Stimulated activated naive CD8-positive, alpha-beta T cell treated with anti-CD3 and anti-CD28 coated beads, Interleukin-15, Interleukin-2, amounts not matched to agents 100 U/mL and 50 U/mL, for 24 hours (primary cell): ENCODE data around the gene TTL.
"Not testable (repeated sequence)": the region's sequence is repeated elsewhere in the genome, so short reads cannot be mapped to it uniquely, and the experiment has no call there.

Experiments
- ATAC-seq: fragments of 150-1000 bp; cut with Tn5 transposase; one replicate; pipeline ENCODE4 v1.10.0; 2021
- DNase-seq: peaks from one replicate; pipeline ENCODE4 v3.0.0; 2021

Gene TTL

DNA sequence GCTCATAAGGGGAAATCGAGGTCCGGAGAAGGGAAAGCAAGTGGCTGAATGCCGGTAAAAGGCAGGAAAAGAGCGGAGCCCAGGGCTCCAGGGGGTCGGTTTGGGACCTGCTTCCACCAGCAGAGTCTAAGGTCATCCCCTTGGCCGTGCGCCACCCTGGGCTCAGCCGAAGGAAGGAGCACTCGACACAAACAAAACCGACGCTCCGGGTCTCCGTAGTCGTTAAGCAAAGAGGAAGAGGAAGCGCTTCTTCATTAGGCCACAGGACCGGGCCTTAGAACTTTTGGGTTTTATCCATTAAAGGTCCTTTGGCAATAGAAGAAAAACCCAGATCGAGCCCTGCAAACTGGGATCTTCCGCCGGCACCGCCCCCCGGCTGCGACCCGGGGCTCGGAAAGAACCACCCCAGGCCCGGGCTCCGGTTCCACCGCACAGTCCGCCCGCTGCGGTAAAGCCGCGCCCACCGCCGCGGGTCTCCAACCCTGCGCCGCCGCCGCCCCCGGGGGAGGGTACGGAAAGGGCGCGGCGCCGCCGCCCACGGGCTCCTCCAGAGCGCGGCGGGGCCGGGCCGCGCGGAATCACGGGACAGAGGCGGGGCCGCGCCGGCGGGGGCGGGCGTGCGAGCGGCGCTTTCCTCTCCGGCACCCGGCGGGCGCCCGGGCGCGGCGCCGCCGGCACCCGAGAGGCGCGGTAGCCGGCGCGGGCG lies at the start of gene TTL:
Gene TTL, plus strand, starts transcription at position 629 of the 706 bp plus-strand sequence. CDS start 189 bp downstream, outside the sequence.
- ATAC-seq (peak; percentile 77), DNase-seq (peak; percentile 84)

DNA sequence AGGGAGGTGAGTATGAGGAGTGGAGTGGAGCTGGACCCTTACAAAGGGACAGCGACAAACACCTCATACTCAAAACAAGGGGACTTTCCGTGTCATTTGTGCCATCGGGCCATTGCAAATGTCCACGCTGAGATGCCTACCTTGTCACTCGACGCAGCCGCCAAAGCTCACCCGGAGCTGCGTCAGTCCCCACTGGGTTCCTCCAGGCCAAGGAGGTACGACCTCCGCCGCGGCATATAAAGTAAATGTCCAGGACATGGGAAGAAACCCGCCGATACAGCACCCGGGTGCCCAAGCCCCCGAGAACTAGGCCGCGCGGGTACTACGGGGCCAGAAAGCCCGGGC lies 49.6 kb upstream of the TTL start:
- not testable (repeated sequence) for ATAC-seq, DNase-seq

DNA sequence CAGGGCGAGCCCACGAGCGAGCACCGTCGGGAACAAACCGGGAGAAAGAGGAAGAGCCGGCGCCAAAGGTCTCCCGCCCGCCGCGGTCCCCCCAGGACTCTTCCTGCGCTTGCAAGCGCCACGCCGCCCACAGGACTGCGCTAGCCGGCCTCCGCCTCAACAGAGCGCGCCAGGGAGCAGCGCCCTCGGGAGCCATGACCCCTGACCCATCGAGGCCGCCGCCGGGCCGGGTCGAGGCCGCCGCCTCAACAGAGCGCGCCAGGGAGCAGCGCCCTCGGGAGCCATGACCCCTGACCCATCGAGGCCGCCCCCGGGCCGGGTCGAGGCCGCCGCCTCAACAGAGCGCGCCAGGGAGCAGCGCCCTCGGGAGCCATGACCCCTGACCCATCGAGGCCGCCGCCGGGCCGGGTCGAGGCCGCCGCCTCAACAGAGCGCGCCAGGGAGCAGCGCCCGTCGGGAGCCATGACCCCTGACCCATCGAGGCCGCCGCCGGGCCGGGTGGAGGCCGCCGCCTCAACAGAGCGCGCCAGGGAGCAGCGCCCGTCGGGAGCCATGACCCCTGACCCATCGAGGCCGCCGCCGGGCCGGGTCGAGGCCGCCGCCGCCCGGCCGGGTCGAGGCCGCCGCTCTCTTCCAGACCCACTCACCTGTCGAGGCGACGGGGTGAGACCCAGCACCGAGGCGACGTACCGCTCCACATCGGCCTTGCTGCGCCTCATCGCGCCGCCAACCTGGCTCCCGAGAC lies 49.0 kb upstream of the TTL start:
- not testable (repeated sequence) for ATAC-seq
- DNase-seq: peak; percentile 15

DNA sequence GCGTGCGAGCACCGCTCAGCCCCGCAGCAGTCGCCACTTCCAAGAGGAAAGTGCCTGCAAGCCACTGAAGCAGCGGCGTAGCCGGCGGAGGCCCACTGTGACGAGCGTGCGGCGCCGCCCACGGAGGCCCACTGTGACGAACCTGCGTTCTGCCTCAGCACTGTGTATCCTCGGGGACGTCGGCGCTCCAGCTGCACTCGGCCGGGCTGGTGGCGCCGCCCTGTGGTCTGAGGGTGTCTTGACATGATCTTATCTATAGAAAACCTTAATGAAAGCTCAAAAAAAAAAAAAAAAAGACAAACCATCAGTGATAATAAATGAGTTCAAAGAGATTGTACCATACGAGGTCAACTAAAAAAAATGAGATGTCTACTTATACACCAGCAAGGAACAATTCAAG lies 48.5 kb upstream of the TTL start, which contains the start of gene RGPD8:
Gene RGPD8, minus strand, starts transcription at position 166 of the 400 bp plus-strand sequence. CDS start 192 bp downstream, outside the sequence.
- DNase-seq (peak; percentile 87), ATAC-seq (peak; percentile 98)

DNA sequence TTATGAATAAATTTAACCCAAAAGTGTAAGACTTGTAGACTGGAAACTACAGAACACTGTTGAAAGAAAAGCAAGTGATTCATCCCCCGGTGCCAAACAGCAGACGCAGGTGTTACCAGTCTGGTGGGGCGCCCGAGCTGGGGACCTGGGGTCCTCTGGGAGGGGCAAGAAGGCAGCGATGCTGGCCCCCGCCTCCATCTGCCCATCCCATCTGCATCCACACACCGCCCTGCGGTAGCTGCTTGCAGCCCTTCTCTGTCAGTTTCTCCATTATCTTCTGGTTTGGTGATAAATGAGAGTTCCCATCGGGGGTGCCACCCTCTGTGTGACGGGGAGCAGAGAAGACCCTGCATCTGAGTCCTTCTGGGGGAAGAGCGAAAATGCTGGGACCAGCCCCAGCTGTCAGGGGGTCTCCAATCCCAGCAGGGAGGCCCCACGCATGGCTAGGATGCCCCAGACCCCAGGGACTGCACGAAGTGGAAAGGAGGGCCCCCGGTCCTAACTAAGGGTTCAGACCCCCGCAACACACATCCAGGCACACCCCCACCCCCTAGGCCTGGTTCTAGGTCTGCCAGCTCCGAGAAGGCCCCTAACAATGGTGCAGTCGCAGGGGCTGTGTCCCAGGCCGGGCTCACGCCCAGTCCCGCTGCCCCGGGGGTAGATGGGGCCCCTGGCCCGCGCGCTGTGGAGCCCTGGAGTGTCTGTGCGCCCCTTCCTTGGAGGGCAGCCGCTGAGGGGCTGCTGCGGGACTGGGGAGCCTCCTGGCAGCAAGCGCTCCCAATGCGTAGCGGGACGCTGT lies 47.8 kb upstream of the TTL start:
- DNase-seq (no peak), ATAC-seq (no peak)

DNA sequence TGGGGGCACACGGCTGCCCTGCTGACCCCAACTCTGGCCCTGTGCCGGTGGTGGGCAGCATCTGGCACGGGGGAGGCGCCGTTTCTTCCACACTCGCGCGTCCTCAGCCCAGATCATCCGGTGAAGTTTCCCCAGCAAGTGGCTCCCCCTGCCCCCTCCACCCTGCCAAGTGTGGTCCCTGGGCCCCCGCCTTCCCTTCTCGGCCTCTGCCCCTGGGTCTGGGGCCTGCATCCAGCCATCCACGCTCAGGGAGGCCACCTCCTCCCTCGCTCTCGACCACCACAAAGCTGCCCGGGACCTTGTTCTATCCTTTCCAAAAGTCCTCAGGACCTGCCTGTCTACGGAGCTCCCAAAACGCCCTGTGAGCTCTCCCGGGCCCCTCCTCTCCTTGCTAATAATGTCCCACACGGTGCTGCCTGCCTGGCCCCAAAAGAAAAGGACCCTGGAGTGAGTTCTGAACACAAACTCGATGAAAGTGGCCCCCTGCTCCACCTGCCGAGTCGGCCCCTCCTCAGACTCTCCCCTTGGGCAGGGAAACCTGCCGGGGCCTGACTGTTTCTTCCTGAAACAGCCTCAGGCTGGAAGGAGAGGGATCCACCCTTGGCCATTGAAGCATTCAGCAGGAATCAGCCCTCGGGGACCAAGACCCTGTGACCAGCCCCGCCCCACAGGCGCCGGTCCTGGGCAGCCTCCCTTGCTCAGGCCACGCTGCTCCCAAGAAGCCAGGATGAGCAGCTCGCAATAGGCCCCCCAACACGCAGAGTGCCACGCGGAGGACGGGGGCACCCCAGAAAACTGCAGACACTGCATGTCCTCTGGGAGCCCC lies 46.9 kb upstream of the TTL start:
- not testable (repeated sequence) for DNase-seq, ATAC-seq

DNA sequence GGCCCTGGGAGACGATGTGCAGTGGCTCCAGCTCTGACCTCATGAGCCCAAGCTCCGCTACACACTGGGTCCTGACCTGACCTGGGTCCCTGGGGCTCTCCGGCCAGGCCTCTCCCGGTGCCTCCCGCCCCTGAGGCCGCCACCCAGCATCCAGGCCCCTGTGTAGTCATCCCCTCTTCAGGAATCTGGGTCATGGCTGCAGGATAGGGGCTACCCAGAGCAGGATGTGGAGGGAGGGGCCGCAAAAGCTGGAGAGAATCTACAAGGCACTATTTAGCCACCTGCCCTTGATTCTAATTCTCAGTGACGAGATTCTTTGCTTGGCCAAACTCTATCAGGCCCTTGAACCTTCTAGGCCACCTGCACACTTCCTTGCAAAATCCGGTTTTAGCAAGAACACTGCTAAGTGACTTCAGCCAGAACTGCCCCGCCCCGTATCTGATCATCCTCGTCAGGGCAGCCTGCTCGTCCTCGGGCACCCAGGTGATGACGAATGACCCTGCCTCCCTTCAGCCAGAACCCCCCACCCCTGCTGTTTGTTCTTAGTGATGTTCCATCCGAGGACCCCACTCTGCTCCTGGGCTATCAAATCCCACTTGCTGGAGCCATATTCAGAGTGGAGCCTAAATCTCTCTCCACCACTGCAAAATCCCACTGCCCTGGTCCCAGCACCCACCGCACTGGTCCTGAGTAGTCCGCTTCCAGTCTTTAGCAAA lies 46.1 kb upstream of the TTL start:
- ATAC-seq, DNase-seq: not testable (repeated sequence)

DNA sequence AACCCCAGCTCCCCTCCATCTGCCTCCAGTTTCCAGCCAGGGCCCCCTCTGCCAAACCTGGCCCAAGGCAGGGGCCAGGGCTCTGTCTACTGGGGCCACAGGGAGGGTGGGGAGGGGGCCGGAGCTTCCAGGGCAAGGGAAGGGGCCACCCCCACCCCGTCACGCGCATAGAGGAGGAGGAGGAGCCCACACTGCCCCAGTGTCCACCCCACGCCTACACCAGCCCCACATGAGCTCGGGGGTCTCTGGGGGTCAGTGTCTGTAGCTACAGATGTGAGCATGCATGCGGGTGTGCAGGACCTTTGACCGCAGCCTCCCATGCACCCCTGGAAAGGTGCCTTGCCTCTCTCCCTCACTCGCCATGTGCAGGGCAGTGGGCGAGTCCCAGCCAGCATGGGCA lies 45.0 kb upstream of the TTL start:
- DNase-seq: not testable (repeated sequence)

DNA sequence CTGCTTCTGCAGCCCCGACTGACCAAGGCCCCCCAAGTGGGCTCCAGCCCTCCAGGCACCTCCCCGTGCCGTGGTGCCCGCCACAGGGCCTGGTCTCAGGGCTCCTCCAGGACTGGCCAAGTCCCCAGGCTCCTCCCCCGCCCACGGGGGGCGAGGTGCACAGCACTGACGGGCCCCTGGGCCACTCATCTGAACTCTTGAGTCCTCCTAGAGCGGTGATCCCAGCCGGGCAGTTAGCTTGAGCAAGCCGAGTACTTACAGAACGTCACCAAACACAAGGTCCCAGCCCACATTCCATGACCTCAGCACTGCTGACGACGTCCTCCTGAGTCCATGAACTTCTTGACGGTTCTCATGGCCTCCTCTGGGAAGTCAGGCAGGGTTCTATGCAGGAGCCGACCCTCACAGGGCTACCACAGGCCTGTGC lies 44.5 kb upstream of the TTL start:
- DNase-seq, ATAC-seq: not testable (repeated sequence)

More for the DNA sequence above, 45.0 kb upstream of the TTL start:
- ATAC-seq: not testable (repeated sequence)

DNA sequence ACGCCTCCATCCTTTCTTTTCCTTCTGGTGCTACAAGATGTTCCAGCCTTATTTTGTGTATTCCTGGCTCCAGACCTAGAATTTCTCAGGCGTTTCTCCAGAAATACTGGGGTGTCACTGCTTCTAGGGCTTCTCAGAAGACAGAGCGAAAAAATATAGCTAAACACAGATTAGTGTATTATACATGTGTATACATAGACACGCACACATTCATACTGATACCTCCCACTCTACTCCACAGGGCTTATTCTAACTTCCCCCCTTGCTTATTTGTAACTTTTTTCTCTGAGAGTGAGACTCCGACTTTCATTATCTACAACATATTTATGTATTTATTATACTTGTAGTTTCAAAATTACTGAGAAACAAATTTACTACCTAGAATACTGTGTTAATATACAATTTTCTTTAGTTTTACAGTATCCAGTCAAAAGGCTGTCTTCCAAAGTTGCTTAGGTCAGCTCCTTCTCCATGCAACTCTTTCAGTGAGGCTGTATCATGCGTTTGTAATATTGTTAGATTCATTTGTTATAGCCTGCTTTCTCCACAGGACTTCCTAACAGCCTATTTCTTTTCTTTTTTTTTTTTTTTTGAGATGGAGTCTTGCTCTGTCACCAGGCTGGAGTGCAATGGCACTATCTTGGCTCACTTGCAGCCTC lies 43.2 kb upstream of the TTL start:
- not testable (repeated sequence) for DNase-seq, ATAC-seq

DNA sequence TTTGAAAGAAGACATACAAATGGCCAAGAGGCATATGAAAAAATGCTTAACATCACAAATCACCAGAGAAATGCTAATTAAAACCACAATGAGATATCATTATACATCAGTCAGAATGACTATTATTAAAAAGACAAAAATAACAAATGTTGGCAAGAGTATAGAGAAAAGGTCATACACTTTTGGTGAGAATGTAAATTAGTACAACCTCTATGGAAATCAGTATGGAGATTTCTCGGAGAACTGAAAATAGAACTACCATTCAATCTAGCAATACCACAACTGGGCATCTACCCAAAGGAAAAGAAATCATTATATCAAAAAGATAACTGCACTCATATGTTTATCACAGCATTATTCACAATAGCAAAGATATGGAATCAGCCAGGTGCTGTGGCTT lies 37.7 kb upstream of the TTL start:
- not testable (repeated sequence) for DNase-seq, ATAC-seq

DNA sequence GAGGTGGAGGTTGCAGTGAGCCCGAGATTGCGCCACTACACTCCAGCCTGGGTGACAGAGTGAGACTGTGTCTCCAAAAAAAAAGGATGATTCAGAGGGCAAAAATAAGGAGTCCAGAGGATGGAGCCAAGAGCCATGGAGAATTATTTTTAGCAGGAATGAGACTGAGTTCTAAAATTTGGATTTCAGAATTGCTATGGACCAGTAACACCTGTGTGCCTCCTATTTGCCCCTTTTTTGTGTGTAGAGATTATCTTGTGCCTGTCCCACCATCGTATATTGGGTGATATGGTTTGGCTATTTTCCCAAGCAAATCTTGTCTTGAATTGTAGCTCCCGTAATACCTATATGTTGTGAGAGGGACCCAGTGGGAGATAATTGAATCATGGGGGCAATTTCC lies 32.1 kb upstream of the TTL start:
- ATAC-seq: no peak
- DNase-seq: no peak

DNA sequence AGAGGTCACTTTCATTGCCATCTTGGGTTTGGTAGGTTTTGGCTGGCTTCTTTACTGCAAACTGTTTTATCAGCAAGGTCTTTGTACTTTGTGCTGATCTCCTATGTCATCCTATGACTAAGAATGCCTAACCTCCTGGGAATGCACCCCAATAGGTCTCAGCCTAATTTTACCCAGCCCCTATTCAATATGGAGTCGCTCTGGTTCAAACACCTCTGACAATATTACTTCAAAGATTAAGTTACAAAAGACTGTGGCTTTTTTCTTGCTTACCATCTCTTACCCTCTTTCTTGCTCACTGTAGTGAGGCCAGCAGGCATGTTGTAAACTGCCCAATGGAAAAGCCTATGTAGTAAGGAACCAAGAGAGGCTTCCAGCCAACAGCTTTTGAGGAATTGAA lies 30.6 kb upstream of the TTL start:
- ATAC-seq (no peak), DNase-seq (no peak)

DNA sequence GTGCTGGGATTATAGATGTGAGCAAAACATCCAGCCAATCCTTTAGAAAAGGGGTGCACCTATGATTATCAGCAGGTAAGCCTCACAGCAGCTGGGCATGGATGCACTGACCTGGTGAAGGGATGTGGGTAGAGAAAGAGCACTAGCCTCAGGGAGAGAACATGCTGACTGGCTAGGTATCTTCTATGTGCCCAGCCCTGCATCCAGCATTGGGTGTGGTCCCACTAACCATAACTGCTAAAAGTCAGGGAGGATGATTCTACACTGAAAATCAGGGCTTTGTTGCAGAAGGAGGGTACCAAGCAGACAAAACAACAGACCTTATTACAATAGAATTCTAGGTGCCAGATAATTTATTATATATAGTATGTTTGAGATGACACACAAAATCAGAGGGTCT lies 27.4 kb upstream of the TTL start:
- DNase-seq (no peak), ATAC-seq (no peak)

DNA sequence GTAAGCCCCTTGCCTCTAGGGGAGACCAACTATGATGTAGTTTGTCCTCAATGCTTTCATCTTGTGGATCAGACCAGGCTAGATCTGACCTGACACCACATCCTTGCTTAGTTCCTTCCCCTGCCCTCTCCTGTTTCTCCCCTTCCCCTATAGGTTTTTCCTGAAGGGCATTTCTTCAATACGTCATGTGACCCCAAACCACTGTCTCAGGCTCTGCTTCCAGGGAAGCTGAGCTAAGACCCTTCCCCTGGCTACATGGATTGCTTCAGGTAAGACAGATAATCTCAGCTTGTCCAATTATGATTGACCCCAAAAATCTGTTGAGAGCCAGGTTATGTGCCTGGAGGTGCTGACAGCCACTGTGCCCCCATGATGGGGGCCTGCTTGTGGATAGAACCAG lies 22.6 kb upstream of the TTL start:
- no peak for DNase-seq
- no peak for ATAC-seq

DNA sequence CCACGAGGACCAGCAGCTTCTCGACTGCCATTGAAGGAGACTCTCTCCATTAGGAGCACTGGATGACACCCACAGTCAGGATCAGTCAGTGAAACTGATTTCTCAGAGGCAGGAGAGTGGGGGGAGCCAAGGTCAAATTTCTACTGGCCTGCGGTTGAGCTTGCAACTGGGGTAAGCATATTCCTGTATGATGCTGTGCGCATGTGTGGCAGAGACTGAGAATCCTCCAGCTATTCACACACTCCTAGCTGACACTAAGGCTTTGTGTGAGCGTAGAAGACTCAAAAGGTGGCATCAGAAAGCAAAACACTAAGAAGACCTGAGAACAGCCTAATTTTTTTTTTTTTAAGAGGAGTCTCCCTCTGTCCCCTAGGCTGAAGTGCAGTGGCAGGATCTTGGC lies 19.8 kb upstream of the TTL start:
- no peak for ATAC-seq
- no peak for DNase-seq

DNA sequence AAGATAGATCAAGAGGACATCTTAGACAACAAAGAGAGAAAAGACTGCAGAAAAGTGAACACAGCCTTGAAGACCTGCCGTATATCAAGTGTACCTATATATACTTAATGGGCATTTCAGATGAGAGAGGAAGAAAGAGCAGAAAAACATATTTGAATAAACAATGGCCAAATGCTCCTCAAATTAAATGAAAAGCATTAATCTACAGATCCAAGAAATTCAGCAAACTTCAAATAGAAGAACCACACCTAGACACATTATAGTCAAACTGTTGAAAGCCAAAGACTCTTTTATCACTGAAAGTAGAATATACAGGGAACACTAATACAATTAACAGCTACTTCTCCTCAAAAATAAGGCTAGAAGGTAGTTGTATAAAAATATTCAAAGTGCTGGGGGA lies 18.7 kb upstream of the TTL start:
- ATAC-seq: no peak
- DNase-seq: no peak

DNA sequence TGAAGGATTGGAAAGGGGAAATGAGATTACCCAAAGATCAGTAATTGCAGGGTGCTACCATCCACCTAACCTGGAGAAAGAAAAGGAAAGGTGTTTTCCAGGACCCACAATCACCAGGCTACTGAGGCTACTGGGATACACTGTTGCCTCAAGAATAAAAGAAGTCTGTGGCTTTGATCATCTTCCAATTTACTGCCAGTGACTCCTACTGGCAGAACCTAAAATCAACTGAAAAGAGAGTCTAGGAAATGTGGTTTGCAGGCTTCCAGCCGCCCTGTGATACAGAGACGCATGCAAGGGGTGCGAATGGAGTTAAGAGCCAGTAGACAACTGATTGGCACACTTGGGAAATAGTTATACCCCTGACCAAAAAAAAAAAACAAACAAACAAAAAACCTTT lies 16.6 kb upstream of the TTL start:
- DNase-seq: no peak
- no peak for ATAC-seq

DNA sequence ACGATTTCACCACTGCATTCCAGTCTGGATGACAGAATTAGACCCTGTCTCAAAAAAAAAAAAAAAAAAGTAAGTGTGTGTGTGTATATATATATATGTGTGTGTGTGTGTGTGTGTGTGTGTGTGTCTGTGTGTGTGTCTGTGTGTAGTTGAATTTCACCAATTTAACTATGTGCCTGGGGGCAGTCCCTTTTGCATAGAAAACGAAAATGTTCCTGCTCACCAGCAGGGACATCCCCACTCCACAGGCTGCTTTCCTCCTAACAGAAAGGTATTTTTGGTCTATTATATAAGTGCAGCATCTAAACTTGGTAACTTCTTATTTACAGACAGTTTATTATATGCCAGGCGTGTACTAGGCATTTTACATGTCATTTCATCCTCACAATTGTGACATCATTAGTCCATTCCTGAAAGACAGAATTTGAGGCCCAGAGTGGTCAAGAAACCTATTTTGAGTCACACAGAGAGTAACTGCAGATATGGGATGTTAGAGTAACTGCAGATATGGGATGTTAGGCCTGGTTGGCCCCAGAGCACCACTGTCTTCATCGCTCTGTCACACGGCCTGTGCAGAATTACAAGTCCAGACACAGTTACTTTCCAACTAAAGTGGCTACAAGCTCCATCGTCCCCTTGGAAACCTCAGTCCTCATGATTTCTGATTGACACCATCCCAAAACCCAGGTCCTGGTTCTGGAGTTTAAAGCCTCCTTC lies 9.3 kb upstream of the TTL start:
- DNase-seq (no peak), ATAC-seq (no peak)
